Umbilical cord (tissue), 2 donors: ENCODE measurements around the gene ARHGEF37. TPM values are rescaled to one million over a fixed set of nuclear protein-coding genes. Genes with fewer than 3 reads are reported as not detected.

ENCODE experiments used
- DNase-seq: peaks from one replicate; pipeline ENCODE4 v3.0.0-alpha.2; 2015; ENCODE audit warnings: low spot score
- total RNA-seq: library from RNA; depleted of rRNA; stranded (reverse); fragments of >200 nt; gene quantifications from one replicate; pipeline ENCODE4 v1.2.3, GENCODE V29; 2014; ENCODE audit warnings: low replicate concordance; ENCODE audit not compliant: insufficient read depth

Gene ARHGEF37
- total RNA-seq, 1 donor from 2014 or later, result 3.6 TPM

DNA sequence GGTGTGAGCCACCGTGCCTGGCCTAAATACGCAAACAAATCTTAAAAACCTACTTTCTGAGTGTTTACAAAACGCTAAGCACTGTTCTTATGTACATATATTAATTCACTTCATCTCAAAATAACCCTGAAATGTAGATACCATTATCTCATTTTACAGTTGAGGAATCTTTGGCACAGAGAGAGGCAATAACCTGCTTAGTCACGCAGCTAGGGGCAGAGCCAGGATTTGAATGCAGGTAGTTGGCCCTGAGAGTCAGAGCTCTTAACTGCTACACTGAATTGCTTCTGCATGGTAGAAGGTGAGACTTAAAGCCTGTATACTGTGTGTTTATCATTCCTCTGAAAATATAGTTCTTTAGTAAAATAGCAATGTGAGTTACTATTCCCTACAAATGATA, 21.9 kb downstream of the ARHGEF37 start:
- DNase-seq, result no peak

DNA sequence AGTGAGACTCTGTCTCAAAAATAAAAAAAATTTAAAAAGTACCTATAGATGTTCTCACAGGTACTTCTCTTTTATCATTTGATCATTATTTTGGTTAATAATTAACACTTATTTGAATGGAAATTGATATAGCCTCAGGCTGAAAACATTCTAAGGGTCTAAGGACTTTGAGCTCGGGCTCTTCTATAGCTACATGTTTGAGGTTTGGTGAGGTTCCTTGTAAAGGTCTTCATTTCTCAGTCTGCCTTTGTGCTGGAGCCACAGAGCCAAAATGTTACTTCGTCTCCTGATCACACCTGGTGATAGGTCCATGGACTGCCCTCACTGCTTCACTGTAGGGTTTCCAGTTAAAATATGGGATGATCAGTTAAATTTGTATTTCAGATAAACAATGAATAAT, 22.6 kb downstream of the ARHGEF37 start:
- no peak for DNase-seq

DNA sequence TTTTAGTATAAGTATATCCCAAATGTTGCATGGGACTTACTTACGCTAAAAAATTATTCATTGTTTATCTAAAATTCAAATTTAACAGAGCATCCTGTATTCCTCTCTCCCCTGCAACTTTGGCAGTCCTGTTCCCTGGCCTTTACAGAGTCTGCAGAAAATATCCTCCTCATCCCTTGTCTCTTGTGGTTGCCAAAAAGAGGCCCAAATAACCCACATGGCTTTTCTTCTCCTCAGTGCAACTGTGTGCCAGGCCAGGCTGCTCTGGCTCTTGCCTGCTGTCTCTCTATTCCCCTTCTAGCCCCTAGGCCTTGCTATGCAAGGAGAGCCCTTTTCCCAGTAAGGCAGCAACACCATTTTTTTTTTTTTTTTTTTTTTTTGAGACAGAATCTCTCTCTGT, 23.0 kb downstream of the ARHGEF37 start:
- no peak for DNase-seq

DNA sequence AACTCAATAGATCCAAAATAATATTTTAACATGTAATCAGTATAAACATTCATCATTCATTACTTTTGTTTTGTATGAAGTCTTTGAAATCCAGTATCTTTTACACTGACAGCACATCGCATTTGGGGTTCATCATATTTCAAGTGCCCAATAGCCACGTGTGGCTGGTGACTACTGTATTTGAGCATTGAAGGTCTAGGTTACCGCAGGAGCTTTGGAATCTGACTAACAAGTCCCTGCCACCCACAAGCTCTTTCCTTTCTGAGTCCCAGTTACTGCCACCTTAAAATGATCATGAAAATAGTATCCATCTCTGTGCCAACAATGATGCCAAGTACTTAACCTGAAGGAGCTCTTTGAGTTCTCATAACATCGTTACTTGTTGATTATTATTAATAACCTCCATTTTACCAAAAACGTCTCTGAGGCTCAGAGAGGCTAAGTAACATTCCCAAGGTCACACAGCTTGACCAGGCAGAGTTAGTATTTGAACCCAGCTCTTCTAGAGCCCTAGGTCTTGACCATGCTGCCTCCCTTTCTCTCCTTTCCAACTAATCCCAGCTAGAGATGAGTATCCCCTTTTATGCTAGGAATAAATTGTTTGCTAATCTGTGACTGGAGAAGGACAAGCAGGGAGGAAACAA, 24.2 kb downstream of the ARHGEF37 start:
- no peak for DNase-seq

DNA sequence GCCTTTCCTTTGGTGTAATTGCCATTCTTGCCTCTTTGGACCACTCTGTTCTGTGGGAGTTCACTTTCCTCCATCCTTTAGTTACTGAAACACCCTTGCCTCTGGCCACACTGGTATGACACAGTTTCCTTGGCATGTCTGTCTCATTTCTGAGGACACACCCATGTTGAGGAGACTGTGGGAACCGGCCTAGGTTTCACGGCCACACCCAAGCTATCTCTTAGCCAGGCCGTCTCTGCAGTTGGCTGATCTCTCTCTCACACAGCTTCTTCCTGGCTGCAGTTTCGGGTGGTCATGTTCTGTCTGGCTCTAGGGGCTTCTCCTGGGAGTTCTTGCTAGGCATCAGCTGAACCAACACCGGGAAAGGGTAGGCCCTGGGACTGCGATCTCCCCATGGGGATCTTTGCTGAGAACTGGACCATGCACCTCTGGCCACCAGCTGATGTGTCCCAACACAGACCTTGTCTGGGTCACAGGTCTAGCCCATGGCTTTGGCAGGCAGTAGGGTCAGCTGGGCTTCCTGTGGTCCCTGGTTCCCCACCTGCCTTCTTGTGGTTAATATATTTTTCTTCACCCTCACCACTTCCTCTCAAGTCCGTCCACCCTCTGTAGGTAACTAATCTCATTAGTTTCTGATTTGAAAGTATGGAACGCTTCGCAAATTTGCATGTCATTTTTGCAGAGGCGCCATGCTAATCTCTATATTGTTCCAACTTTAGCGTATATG, 24.9 kb downstream of the ARHGEF37 start:
- peak; percentile 80 for DNase-seq

DNA sequence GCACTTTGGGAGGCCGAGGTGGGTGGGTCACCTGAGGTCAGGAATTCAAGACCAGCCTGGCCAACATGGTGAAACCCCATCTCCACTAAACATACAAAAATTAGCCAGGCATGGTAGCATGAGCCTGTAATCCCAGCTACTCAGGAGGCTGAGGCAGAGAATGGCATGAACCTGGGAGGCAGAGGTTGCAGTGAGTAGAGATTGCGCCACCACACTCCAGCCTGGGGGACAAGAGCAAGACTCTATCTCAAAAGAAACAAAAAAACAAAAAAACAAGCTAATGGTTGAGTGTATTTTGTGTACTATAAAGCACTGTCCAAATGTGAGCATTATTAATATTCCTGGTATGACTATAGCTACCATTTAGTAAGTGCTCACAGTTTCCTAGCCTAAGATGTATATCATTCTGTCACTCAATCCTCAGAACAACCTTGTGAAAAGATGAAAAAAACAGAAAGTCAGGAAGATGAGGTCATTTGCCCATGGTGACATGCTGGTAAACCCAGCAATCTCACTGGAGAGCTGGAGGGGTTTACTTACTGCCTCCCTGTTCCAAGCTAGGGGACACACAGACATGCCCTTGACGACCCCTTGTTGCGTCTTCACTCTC, 27.7 kb downstream of the ARHGEF37 start:
- no peak for DNase-seq

DNA sequence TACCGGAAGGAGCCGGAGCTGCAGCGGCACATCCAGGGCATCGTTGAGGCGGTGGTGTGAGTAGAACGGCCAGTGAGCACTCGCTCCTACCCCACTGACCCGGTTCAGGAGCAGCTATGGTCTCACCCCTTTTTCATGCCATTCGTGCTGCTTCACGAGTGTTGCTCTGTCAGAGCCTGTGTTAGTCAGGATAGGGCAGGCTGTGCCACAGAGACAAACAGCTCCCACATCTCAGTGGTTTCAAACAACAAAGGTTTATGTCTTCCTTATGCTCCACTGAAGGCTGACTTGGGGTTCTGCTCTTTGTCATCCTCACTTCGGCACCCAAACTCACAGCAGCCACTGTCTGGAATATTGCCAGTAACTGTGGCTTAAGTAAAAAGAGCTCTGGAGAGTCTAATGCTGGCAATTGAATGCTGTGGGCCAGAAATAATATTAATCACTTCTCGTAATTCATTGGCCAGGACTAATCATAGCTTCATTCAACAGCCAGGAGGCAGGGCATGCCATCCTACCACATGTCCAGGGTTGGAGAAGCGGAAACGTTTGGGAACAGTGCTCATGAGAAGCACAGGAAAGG, 28.4 kb downstream of the ARHGEF37 start:
- no peak for DNase-seq

DNA sequence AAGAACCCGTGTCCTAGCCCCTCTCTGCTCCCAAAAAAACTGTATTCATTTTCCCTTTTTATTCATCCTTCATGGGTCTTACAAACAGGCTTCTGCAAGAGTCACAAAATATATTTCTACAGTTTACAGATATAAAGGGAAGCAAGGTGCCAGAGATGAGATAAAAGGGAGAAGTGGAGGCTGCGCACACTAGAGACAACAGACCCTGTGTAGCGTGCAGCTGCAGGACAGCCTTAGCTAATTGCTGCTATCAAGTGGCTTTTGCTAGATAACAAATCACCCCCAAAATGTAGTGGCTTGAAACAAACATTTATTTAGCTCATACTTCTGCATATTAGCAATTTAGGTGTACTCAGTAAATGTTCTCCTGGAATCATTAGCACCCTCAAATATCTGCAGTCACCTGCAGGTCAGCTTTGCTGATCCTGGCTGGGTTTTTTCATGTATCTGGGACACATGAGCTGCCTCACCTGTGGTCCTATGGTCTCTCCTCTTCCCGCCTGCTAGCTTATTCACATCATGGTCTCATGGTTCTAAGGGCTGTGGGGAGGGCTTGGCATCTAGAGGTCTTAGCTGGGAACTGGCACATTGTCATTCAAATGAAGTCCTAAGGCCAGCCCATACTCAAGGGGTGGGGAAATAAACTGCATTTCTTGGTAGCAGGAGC, 29.4 kb downstream of the ARHGEF37 start:
- no peak for DNase-seq

DNA sequence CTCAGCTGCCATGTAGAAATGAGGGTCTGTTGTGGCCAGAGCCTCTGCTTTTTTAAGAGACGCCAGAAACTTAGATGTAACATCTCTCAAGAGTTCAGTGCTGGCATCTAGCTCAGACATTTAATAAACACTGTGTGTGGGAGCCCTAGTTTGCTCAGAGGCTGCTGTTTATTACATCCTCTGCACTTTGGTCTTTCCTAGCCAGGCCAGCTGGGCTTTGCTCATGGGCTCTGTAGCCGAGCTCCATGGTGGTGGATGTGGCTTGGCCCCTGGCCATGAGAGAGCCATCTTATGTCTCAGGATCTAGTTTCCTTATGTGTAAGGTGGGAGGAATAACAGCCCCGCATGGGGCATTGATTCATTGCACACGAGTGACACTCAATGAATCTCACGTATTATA, 30.0 kb downstream of the ARHGEF37 start:
- DNase-seq, result no peak

DNA sequence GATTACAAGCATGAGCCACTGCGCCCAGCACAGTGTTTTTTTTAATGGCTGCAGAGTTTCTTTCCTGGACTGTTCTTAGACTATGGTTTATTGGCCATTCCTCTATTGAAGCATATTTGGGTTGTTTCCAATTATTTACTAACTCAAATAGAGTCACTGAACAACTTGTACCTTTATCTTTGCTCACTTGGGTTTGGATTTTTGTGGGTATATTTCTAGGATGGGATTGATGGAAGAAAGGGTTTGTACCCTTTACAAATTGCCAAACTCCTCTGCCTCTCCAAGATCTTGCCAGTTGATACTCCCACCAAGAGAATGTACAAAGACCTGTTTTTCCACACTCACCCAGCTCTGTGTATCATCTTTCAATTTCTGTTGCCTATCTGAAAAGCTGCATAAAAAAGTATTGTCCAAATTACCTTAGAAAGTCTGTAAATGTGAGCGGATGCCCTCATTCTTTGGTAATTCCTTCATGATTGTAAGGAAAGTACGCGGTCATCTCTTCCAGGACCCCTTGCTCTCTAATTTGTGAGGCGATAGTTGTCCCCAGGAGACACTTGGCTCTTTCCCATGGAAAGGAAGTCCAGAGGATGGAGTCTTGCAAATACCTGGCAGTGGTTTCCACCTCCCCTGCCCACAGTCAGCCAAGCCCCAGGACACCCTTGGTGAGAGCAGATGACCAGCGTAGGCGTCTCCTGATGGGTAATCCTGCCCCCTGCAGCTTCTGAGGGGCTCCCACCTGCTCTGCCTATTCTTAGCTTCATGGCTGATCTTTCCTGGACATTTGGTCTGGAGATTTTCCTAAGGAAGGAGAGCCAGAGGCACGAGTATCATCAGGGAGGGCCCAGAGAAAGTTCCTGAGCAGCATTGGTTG, 33.0 kb downstream of the ARHGEF37 start:
- no peak for DNase-seq

DNA sequence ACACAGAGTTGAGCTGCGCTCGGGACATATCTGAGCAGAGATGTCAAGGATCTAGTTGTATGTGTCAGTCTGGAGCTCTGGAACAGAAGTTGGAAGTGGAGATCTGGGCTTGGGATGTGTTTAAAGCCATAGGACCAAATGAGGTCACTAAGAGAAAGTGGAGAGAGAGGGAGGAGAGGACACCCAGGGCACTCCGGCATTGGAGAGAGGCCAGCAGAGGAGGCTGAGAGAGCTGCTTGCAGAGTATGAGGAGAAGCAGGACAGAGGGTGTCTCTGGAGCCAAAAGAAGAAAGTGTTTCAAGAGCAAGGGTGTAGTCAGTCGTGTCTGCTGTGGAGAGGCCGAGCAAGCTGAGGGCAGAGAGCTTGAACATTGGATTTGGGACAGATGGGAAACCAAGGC, 34.7 kb downstream of the ARHGEF37 start:
- peak; percentile 61 for DNase-seq

DNA sequence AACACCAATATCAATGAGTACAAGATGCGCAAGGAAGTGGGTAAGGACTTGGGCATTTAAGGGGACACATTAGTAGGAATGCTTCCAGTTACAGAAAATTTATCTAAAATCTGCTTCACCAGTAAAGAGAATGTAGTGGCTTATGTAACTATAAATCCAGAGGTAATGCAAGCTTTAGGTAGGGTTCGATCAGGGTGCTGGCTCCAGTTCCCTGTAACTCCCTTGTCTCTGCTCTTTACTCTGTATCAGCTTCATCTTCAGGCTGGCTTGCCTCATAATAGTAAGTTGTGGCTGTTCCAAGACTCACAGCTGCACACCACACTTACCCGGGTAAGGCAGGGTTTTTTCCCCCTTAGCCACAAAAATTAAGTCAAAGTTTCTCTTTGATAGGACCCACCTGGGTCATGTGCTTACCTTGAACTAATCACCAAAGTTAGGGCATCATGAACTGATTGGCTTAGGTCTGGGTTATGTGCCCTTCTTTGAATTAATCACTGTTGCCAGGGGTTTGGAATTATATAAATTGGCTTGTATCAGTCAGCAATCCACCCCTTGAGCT, 35.5 kb downstream of the ARHGEF37 start:
- no peak for DNase-seq

DNA sequence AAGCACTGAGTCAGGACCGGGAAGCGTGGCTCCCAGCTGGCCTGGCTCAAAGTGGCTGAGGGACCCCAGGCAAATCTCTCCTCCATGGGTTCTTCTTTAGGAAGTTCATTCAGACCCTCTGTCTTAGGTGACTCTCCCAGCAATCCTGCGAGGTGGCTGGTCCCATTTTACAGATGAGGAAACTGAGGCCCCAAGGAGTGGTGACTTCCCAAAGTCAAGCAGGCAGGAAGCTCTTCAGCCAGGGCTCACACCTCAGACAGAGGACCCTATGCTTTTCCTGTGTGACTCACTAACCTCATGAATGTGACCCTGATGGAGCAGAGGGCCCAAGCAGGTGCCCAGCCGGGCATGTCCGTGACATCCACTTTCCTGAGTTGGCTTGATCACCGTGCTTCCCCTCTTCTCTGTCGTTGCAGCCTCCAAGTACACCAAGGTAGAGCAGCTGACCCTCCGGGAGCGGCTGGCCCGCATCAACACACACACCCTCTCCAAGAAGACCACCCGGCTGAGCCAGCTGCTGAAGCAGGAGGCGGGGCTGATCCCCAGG, 36.5 kb downstream of the ARHGEF37 start:
- DNase-seq, result no peak

DNA sequence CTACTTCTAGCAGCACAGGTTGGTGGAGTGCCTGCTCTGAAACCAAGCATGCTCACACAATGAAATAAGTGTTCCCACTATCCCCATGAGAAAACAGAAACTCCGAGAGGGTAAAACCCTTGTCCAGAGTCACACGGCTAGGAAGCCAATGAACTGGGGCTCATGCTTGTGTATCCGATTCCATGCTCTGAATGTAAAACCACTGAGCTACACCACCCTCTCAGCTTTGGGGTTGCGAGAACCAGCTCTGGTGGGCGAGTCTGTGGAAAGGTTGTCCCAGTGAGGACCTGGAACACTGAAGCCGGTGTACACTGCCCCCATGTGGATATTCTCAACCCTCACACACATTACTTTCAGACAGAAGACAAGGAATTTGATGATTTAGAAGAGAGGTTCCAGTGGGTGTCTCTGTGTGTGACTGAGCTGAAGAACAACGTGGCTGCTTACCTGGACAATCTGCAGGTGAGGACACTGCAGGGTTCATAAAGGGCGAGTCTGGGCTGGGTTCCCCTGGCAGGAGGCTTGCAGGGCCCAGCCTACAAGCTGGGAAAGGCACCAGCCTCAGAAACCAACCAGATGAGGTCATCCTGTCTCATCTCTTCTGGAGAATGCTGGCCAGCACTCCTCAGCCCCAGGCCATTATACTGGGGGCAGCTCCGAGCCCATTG, 37.4 kb downstream of the ARHGEF37 start:
- DNase-seq, result peak; percentile 58

DNA sequence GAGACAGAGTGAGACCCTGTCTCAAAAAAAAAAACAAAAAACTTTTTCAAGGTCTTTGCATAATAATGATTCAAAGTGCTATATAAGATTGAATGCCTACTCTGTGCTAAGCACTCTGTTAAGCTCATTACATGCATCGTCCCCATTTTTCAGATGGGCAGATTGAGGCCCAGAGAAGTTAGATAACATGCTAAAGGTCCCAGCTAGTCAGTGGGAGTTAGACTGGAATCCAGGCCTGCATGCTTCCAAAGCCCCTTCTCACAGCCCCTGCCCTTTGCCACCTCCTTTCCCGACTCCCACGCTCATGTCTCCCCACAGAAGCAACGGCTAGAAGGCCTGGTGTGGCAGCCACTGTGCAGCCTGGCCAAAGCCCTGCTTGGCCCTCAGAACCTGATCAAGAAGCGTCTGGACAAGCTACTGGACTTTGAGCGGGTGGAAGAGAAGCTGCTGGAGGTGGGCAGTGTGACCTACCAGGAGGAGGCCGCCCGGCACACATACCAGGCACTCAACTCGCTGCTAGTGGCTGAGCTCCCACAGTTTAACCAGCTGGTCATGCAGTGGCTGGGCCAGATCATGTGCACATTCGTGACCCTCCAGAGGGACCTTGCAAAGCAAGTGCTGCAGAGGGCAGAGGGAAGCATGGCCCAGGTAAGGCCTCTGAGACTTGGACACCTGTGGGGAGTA, 40.3 kb downstream of the ARHGEF37 start:
- DNase-seq, result no peak

DNA sequence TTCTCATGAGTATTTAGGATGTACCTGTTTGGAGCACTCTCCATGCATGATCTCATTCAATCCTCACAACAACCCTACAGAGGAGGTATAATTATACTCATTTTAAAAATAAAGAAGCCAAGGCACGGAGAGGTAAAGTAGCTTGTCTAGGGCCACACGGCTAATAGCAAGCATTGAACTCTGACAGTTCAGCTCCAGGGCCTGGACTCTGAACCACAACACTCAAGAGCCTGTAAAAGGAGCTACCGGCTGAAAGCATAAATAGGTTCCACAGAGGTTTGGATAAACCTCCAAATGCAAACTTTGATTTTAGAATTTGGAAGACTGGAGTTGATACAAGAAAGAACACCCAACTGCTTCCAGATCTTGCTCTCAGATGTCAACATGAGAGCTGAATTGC, 41.2 kb downstream of the ARHGEF37 start:
- no peak for DNase-seq

DNA sequence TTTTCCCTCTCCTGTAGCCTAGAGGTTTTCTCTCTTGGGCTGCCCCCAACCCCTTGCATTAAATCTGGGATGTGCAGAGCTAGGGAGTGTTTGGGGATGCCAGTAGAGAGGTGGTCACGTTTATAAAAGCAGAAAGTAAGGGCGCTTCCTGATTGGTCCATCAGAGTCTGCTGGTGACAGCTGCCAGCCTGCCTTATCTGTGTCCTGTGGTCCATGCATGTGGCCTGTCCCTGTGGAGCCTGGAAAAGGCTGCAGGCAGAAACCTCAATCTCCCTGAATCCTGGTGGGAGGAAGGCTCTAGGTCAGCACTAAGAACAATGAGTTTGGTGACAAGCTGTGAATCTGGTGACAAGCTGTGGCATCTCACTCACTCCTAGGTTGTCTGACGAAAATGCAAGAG, 42.2 kb downstream of the ARHGEF37 start:
- no peak for DNase-seq

DNA sequence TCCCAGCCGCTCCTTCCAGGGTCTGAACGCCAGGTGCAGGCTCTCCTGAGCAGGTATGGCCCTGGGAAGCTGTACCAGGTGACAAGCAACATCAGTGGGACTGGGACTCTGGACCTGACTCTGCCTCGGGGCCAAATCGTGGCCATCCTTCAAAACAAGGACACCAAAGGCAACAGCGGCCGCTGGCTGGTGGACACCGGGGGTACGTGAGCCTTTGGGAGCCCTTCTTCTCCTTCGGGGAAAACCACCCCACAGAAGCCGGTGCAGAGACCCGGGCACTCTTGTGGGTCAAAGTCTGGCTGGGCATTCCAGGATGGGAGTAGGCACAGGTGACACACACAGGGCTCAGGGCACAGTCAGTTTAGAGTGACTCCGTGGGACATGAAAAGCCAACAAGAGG, 45.8 kb downstream of the ARHGEF37 start:
- no peak for DNase-seq

DNA sequence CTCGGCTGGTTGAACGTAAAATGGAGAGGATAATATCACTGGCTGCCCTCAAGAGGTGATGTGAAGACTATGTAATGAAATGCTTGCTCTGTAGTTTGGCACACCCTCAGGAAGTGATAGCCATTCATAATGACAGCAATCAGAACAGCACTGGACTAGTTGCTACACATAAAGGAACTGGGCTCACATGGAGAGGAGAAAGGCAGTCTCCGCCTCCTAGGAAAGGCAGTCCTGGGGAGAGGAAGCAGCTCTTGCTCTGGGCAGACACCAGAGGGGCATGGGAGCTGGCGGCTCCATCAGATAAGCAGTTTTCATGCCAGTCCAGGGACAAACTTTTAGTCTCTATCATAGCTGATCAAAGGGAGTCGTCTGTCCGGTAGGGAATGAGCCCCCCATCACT, 46.9 kb downstream of the ARHGEF37 start:
- DNase-seq, result no peak
